Measurements from ENCODE around the gene MDFIC2.

Gene MDFIC2

GRCh38 chr3:70342149-70342548 lies 29.7 kb upstream of the MDFIC2 start:
- TF ChIP-seq, protein P1, sequence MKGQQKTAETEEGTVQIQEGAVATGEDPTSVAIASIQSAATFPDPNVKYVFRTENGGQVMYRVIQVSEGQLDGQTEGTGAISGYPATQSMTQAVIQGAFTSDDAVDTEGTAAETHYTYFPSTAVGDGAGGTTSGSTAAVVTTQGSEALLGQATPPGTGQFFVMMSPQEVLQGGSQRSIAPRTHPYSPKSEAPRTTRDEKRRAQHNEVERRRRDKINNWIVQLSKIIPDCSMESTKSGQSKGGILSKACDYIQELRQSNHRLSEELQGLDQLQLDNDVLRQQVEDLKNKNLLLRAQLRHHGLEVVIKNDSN (IDR thresholded peaks at IDR 0.05) = no peak
- no peak for TF ChIP-seq RAD21 (IDR thresholded peaks at IDR 0.05; ENCODE audit: low read depth)
- TF ChIP-seq, protein P2, sequence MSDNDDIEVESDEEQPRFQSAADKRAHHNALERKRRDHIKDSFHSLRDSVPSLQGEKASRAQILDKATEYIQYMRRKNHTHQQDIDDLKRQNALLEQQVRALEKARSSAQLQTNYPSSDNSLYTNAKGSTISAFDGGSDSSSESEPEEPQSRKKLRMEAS (IDR thresholded peaks at IDR 0.05) = no peak
- no peak for TF ChIP-seq REST (IDR thresholded peaks at IDR 0.05; ENCODE audit: low read depth)
- TF ChIP-seq TAF1 (IDR thresholded peaks at IDR 0.05; ENCODE audit: low read depth) = no peak
- TF ChIP-seq TEAD4 (IDR thresholded peaks at IDR 0.05) = no peak
- TF ChIP-seq FOXM1 (IDR thresholded peaks at IDR 0.05; ENCODE audit: borderline replicate concordance, low read depth) = no peak
- TF ChIP-seq TCF12 (IDR thresholded peaks at IDR 0.05; ENCODE audit: low read depth) = no peak
- TF ChIP-seq ZBTB7A (IDR thresholded peaks at IDR 0.05; ENCODE audit: low read depth) = no peak

DNA sequence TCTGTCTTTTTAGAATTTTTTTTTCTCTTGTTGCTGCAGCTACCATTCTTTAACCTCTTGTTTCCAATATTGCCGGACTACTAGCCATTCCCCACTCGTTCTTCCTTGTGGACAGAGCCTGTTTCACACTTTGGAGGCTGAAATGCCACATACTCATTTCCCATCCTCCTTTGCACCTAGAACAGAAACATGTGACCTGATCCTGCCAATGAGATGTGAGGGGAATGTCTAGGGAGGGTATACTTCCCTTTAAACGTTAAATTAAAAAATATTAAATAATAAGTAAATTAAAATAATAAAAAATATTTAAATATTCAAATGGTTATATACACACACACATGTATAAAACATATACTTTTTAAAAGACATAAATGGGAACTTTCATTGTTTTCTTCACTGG lies 20.6 kb upstream of the MDFIC2 start:
- TF ChIP-seq YY1 (IDR thresholded peaks at IDR 0.05; ENCODE audit: low read depth) (no peak), CREB1 (IDR thresholded peaks at IDR 0.05; ENCODE audit: low read depth) (no peak), FOXM1 (IDR thresholded peaks at IDR 0.05; ENCODE audit: borderline replicate concordance, low read depth) (no peak), TAF1 (IDR thresholded peaks at IDR 0.05; ENCODE audit: low read depth) (no peak), REST (IDR thresholded peaks at IDR 0.05; ENCODE audit: low read depth) (no peak), NFIC (IDR thresholded peaks at IDR 0.05) (no peak), TCF12 (IDR thresholded peaks at IDR 0.05; ENCODE audit: low read depth) (no peak), RAD21 (IDR thresholded peaks at IDR 0.05; ENCODE audit: low read depth) (no peak), TEAD4 (IDR thresholded peaks at IDR 0.05) (no peak), EP300 (IDR thresholded peaks at IDR 0.05; ENCODE audit: borderline replicate concordance) (no peak), ZBTB7A (IDR thresholded peaks at IDR 0.05; ENCODE audit: low read depth) (no peak), EGR1 (IDR thresholded peaks at IDR 0.05) (no peak), CEBPB (IDR thresholded peaks at IDR 0.05) (no peak)
- TF ChIP-seq, protein P2 (IDR thresholded peaks at IDR 0.05) = no peak
- TF ChIP-seq, protein P1 (IDR thresholded peaks at IDR 0.05) = no peak

DNA sequence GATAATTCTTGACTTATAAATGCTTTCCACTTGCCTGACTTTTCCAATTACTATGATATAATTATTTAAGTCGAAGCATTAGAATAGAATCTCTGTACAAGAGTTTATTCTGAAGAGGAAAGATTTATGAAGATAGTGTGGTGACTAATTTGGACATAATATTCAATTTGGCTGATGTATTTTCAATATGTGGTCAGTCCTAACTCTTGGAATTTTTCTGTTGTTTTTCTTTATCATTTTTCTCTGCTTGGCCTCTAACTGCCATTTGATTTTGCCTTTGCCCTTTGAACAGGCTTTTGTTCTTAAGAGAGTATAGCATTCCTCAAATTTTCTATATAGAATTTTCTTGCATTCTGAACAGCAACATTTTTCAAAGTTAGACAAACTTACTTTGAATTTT lies 2.6 kb upstream of the MDFIC2 start:
- no peak for TF ChIP-seq TCF12 (IDR thresholded peaks at IDR 0.05; ENCODE audit: low read depth)
- no peak for TF ChIP-seq FOXM1 (IDR thresholded peaks at IDR 0.05; ENCODE audit: borderline replicate concordance, low read depth)
- no peak for TF ChIP-seq EGR1 (IDR thresholded peaks at IDR 0.05)

DNA sequence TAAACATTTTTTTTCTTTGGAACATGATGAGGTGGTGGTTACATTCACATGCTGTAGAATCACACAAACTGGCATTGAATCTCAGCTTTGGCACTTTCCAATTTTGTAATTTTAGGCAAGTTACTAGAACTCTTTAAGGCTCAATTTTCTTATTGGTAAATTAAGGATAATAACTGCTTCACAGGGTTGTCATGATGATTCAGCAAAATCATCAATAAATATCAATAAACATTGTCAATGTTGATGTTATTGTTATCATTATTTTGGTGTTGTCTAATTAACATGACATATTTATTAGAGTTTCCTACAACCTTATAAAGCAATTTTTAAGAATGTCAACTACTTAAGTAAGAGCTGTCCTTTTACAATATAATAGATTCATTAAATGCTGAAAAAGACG lies 1.6 kb downstream of the MDFIC2 start:
- TF ChIP-seq, protein P1 (IDR thresholded peaks at IDR 0.05) = no peak
- TF ChIP-seq YY1 (IDR thresholded peaks at IDR 0.05; ENCODE audit: low read depth) (no peak), RAD21 (IDR thresholded peaks at IDR 0.05; ENCODE audit: low read depth) (no peak), REST (IDR thresholded peaks at IDR 0.05; ENCODE audit: low read depth) (no peak), TCF12 (IDR thresholded peaks at IDR 0.05; ENCODE audit: low read depth) (no peak), EP300 (IDR thresholded peaks at IDR 0.05; ENCODE audit: borderline replicate concordance) (no peak), FOXM1 (IDR thresholded peaks at IDR 0.05; ENCODE audit: borderline replicate concordance, low read depth) (no peak)
- TF ChIP-seq, protein P2 (IDR thresholded peaks at IDR 0.05) = no peak
